Liver (tissue), 9 donors: ENCODE measurements around the gene APBB1. TPM values are rescaled to one million over a fixed set of nuclear protein-coding genes. Genes with fewer than 3 reads are reported as not detected.
"Not testable (repeated sequence)": the region's sequence is repeated elsewhere in the genome, so short reads cannot be mapped to it uniquely, and the experiment has no call there.

ENCODE experiments used
- DNase-seq: peaks from one replicate; pipeline ENCODE4 v3.0.0-alpha.2; 2017; ENCODE audit warnings: low spot score
- H3K27ac ChIP-seq, 2 donors: one replicate each; pipeline ENCODE4 v1.7.0; 2013; ENCODE audit warnings: inconsistent platforms in 2 of 2, low read length in 2 of 2, control low read depth in 1 of 2, low read depth in 1 of 2, mild to moderate bottlenecking in 1 of 2
- H3K27me3 ChIP-seq, 4 donors: one replicate each; pipeline versions ENCODE4 v1.6.1 to v1.7.0; 2013; ENCODE audit warnings: low read length in 3 of 4, inconsistent platforms in 1 of 4, mild to moderate bottlenecking in 1 of 4, moderate library complexity in 1 of 4; ENCODE audit not compliant: control insufficient read depth in 4 of 4, insufficient read depth in 4 of 4
- H3K36me3 ChIP-seq, 4 donors: one replicate each; pipeline versions ENCODE4 v1.6.1 to v1.7.0; 2013; ENCODE audit warnings: low read length in 3 of 4, mild to moderate bottlenecking in 3 of 4, low read depth in 1 of 4, moderate library complexity in 1 of 4; ENCODE audit not compliant: control insufficient read depth in 4 of 4, insufficient read depth in 3 of 4
- H3K4me1 ChIP-seq, 4 donors: one replicate each; pipeline versions ENCODE4 v1.6.1 to v1.7.0; 2013; ENCODE audit warnings: low read length in 3 of 4, mild to moderate bottlenecking in 3 of 4, moderate library complexity in 1 of 4; ENCODE audit not compliant: control insufficient read depth in 4 of 4, insufficient read depth in 4 of 4
- H3K4me3 ChIP-seq, 3 donors: one replicate each; pipeline versions ENCODE4 v1.6.1 to v1.7.0; 2013; ENCODE audit warnings: low read length in 3 of 3, control low read depth in 1 of 3, low read depth in 1 of 3, mild to moderate bottlenecking in 1 of 3
- H3K9ac ChIP-seq, 2 donors: one replicate each; pipeline ENCODE4 v1.7.0; 2013; ENCODE audit warnings: low read length in 2 of 2, mild to moderate bottlenecking in 2 of 2, moderate library complexity in 2 of 2, control low read depth in 1 of 2, low read depth in 1 of 2
- H3K9me3 ChIP-seq, 4 donors: one replicate each; pipeline versions ENCODE4 v1.6.1 to v1.7.0; 2013; ENCODE audit warnings: low read length in 3 of 4; ENCODE audit not compliant: control insufficient read depth in 4 of 4
- ATF3 ChIP-seq: IDR thresholded peaks from 2 replicates; pipeline ENCODE4 v1.6.1; 2016; ENCODE audit warnings: antibody characterized with exemption
- EGR1 ChIP-seq, 2 donors: IDR thresholded peaks; 2 replicates each; pipeline ENCODE4 v1.6.1; 2016 to 2018; ENCODE audit warnings: antibody characterized with exemption in 2 of 2, low read depth in 2 of 2
- FOXA1 ChIP-seq: IDR thresholded peaks from 2 replicates; pipeline ENCODE4 v1.6.1; 2016; ENCODE audit warnings: antibody characterized with exemption
- FOXA2 ChIP-seq: IDR thresholded peaks from 2 replicates; pipeline ENCODE4 v1.6.1; 2016; ENCODE audit warnings: antibody characterized with exemption
- GABPA ChIP-seq, 2 donors: IDR thresholded peaks in 1 of 2; conservative IDR thresholded peaks in 1 of 2; 2 replicates each; pipeline ENCODE4 v1.6.1; 2016; ENCODE audit warnings: antibody characterized with exemption in 2 of 2, mild to moderate bottlenecking in 1 of 2, moderate library complexity in 1 of 2
- HNF4A ChIP-seq, 2 donors: conservative IDR thresholded peaks; 2 replicates each; pipeline ENCODE4 v1.6.1; 2016; ENCODE audit warnings: antibody characterized with exemption in 2 of 2, mild to moderate bottlenecking in 2 of 2
- HNF4G ChIP-seq: IDR thresholded peaks from 2 replicates; pipeline ENCODE4 v1.6.1; 2016; ENCODE audit warnings: antibody characterized with exemption
- JUND ChIP-seq, 2 donors: IDR thresholded peaks; 2 replicates each; pipeline ENCODE4 v1.6.1; 2016; ENCODE audit warnings: antibody characterized with exemption in 2 of 2
- MAX ChIP-seq: IDR thresholded peaks from 2 replicates; pipeline ENCODE4 v1.6.1; 2016; ENCODE audit warnings: antibody characterized with exemption
- NR2F2 ChIP-seq: IDR thresholded peaks from 2 replicates; pipeline ENCODE4 v1.6.1; 2016; ENCODE audit warnings: antibody characterized with exemption
- RAD21 ChIP-seq, 2 donors: IDR thresholded peaks; 2 replicates each; pipeline ENCODE4 v1.6.1; 2016; ENCODE audit warnings: antibody characterized with exemption in 2 of 2, mild to moderate bottlenecking in 2 of 2
- REST ChIP-seq: IDR thresholded peaks from 2 replicates; pipeline ENCODE4 v1.6.1; 2016; ENCODE audit warnings: antibody characterized with exemption, mild to moderate bottlenecking
- RXRA ChIP-seq, 2 donors: IDR thresholded peaks; 2 replicates each; pipeline ENCODE4 v1.6.1; 2017 to 2018; ENCODE audit warnings: antibody characterized with exemption in 2 of 2, mild to moderate bottlenecking in 1 of 2
- SP1 ChIP-seq: IDR thresholded peaks from 2 replicates; pipeline ENCODE4 v1.6.1; 2018; ENCODE audit warnings: antibody characterized with exemption, mild to moderate bottlenecking
- TAF1 ChIP-seq: conservative IDR thresholded peaks from 2 replicates; pipeline ENCODE4 v1.6.1; 2016; ENCODE audit warnings: antibody characterized with exemption, mild to moderate bottlenecking
- YY1 ChIP-seq: IDR thresholded peaks from 2 replicates; pipeline ENCODE4 v1.6.1; 2016; ENCODE audit warnings: antibody characterized with exemption, mild to moderate bottlenecking
- WGBS: extraction: QIAGEN DNeasy Blood & Tissue Kit; methylation state at CpG from one replicate; pipeline ENCODE4 v1.1.7; 2013; 5-methylcytosine and 5-hydroxymethylcytosine counted together
- polyA plus RNA-seq, 2 donors: library from polyadenylated mRNA; stranded (reverse) in 1 of 2; unstranded in 1 of 2; fragments of 200-250 nt in 1 of 2; fragments of >200 nt in 1 of 2; fragmentation: Nextera tagmentation in 1 of 2; extraction: Ambion mirVana in 1 of 2; gene quantifications; one replicate each; pipeline versions ENCODE4 v1.2.1 to v1.2.3, GENCODE V29; 2013 to 2015
- total RNA-seq, 2 donors: library from RNA; depleted of rRNA; stranded (reverse); fragments of >200 nt; gene quantifications; one replicate each; pipeline ENCODE4 v1.2.3, GENCODE V29; 2014
- TF ChIP-seq, protein P1 (sequence below): IDR thresholded peaks from 2 replicates; pipeline ENCODE4 v1.6.1; 2016; ENCODE audit warnings: antibody characterized with exemption
- TF ChIP-seq, protein P2 (sequence below): fragments of 150-350 bp; IDR thresholded peaks from 2 replicates; pipeline ENCODE4 v1.5.1; 2017; ENCODE audit warnings: improper control_type of control experiment, low read depth, low read length; ENCODE audit not compliant: missing input control
- donor health status: healthy.
- donor health status: healthy.
- donor health status: healthy.
- donor health status: healthy.
- donor health status: healthy.

Gene APBB1
- total and polyA plus RNA-seq, 4 donors, result 2.5 to 8.6 (median 6.3) TPM

- Histone ChIP-seq H3K9me3 (no peaks in the 10 kb centered on the region), H3K4me1 (peaks cover 8 to 22% (median 18%) of the 10 kb centered on the region in 4 donors), H3K36me3 (peaks cover 0 to 13% (median 7%) of the 10 kb centered on the region in 4 donors), H3K4me3 (no peak overlapping the region), H3K9ac (no peak overlapping the region), H3K27ac (no peak overlapping the region), H3K27me3 (no peaks in the 10 kb centered on the region)
- 95% methylated on average over 16 of the region's 16 CpGs for WGBS
- DNase-seq, result no peak
- TF ChIP-seq, protein P1, sequence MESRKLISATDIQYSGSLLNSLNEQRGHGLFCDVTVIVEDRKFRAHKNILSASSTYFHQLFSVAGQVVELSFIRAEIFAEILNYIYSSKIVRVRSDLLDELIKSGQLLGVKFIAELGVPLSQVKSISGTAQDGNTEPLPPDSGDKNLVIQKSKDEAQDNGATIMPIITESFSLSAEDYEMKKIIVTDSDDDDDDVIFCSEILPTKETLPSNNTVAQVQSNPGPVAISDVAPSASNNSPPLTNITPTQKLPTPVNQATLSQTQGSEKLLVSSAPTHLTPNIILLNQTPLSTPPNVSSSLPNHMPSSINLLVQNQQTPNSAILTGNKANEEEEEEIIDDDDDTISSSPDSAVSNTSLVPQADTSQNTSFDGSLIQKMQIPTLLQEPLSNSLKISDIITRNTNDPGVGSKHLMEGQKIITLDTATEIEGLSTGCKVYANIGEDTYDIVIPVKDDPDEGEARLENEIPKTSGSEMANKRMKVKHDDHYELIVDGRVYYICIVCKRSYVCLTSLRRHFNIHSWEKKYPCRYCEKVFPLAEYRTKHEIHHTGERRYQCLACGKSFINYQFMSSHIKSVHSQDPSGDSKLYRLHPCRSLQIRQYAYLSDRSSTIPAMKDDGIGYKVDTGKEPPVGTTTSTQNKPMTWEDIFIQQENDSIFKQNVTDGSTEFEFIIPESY, result no peak
- TF ChIP-seq RAD21 (IDR thresholded peaks at IDR 0.05), result no peak
- TF ChIP-seq HNF4G, result no peak
- TF ChIP-seq EGR1 (IDR thresholded peaks at IDR 0.05; ENCODE audit: low read depth in 2 of 2), result no peak
- TF ChIP-seq RXRA (IDR thresholded peaks at IDR 0.05), result no peak
- TF ChIP-seq JUND (IDR thresholded peaks at IDR 0.05), result no peak
- no peak for TF ChIP-seq SP1
- TF ChIP-seq GABPA (IDR thresholded peaks at IDR 0.05 in 1 of 2, conservative IDR thresholded peaks at IDR 0.05 in 1 of 2), result no peak
- TF ChIP-seq ATF3, result no peak
- TF ChIP-seq, protein P2, sequence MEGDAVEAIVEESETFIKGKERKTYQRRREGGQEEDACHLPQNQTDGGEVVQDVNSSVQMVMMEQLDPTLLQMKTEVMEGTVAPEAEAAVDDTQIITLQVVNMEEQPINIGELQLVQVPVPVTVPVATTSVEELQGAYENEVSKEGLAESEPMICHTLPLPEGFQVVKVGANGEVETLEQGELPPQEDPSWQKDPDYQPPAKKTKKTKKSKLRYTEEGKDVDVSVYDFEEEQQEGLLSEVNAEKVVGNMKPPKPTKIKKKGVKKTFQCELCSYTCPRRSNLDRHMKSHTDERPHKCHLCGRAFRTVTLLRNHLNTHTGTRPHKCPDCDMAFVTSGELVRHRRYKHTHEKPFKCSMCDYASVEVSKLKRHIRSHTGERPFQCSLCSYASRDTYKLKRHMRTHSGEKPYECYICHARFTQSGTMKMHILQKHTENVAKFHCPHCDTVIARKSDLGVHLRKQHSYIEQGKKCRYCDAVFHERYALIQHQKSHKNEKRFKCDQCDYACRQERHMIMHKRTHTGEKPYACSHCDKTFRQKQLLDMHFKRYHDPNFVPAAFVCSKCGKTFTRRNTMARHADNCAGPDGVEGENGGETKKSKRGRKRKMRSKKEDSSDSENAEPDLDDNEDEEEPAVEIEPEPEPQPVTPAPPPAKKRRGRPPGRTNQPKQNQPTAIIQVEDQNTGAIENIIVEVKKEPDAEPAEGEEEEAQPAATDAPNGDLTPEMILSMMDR, result no peak
- no peak for TF ChIP-seq REST
- TF ChIP-seq YY1, result no peak
- no peak for TF ChIP-seq MAX
- TF ChIP-seq TAF1, result no peak
- no peak for TF ChIP-seq HNF4A (conservative IDR thresholded peaks at IDR 0.05)
- TF ChIP-seq FOXA2, result no peak
- no peak for TF ChIP-seq NR2F2
- no peak for TF ChIP-seq FOXA1
These were observed 24.8 kb downstream of the APBB1 start for GRCh38 chr11:6393989-6394670.

DNA sequence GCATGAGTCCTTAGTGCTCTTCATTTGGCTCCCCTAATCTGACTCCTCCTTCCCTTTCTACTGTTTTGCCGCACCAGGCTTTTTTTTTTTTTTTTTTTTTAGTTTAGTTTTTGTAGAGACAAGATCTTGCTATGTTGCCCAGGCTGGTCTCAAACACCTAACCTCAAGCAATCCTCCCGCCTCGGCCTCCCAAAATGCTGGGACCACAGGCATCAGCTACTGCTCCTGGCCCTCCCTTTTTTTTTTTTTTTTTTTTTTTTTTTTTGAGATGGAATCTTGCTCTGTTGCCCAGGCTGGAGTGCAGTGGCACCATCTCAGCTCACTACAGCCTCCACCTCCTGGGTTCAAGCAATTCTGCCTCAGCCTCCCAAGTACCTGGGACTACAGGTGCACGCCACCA is 26.6 kb downstream of the APBB1 start:
- Histone ChIP-seq H3K36me3 (peaks cover 0 to 13% (median 7%) of the 10 kb centered on the region in 4 donors), H3K4me1 (peaks cover 8 to 40% (median 29%) of the 10 kb centered on the region in 4 donors)
- DNase-seq, H3K27me3 ChIP-seq, H3K4me3 ChIP-seq, H3K27ac ChIP-seq, H3K9ac ChIP-seq, H3K9me3 ChIP-seq: not testable (repeated sequence)
- WGBS, result 98% methylated on average over 4 of the region's 4 CpGs
